AG04450 (cell line): ENCODE results near the gene CELA3A. TPM values are rescaled to one million over a fixed set of nuclear protein-coding genes. Genes with fewer than 3 reads are reported as not detected.

Experiments used
- CTCF ChIA-PET: fragments of 300-600, 350-600 bp; formaldehyde crosslinking; extraction: SDS; loops from one replicate; lab custom pipeline; 2022; ENCODE audit warnings: antibody characterized with exemption, inconsistent platforms; lab: Charles Lee
- POLR2A ChIA-PET: fragments of 350-600 bp; formaldehyde crosslinking; extraction: SDS; loops from one replicate; lab custom pipeline; 2021; ENCODE audit warnings: antibody characterized with exemption, inconsistent platforms; lab: Yijun Ruan, JAX
- DNase-seq: peaks from one replicate; pipeline ENCODE4 v3.0.0-alpha.2; 2011; ENCODE audit warnings: low read depth, low spot score
- H3K27ac ChIP-seq: one replicate; pipeline ENCODE4 v1.5.1; 2012; ENCODE audit warnings: low read depth, low read length, control low read depth
- H3K27me3 ChIP-seq: one replicate; pipeline ENCODE4 v1.6.0; 2012; ENCODE audit warnings: low read length; ENCODE audit not compliant: control insufficient read depth, insufficient read depth
- H3K4me3 ChIP-seq: 2 replicates; pipeline ENCODE4 v1.5.1; 2011; ENCODE audit warnings: mild to moderate bottlenecking, low read depth, low read length, control low read depth
- H3K9me3 ChIP-seq: 2 replicates; pipeline ENCODE4 v1.5.1; 2012; ENCODE audit warnings: low read length; ENCODE audit not compliant: control insufficient read depth, insufficient read depth
- CTCF ChIP-seq: IDR thresholded peaks from 2 replicates; pipeline ENCODE4 v1.5.1; 2011; ENCODE audit warnings: low read depth, low read length, control low read depth, inconsistent platforms
- polyA minus RNA-seq: library from RNA; depleted of rRNA, polyadenylated mRNA; stranded (reverse); fragments of >200 nt; gene quantifications from 2 replicates; pipeline ENCODE4 v1.2.3, GENCODE V29; 2011; rRNA and poly(A)+ RNA removed
- polyA plus RNA-seq: library from polyadenylated mRNA; depleted of rRNA; stranded (reverse); fragments of >200 nt; gene quantifications from 2 replicates; pipeline ENCODE4 v1.2.3, GENCODE V29; 2011; rRNA removed

The CELA3A gene
- not detected in 2 replicates for polyA plus RNA-seq
- not detected in 2 replicates for polyA minus RNA-seq

- POLR2A ChIA-PET: no interaction called here
- no peak within 1 kb of the TSS for H3K4me3 ChIP-seq
- no peaks in the 10 kb centered on the region for H3K9me3 ChIP-seq
- CTCF ChIA-PET: no interaction called here
- no peak for DNase-seq
- H3K27ac ChIP-seq: no peak within 1 kb of the TSS
- no peak for TF ChIP-seq CTCF
- H3K27me3 ChIP-seq: no peaks in the 10 kb centered on the region
Observed at GRCh38 chr1:22001409-22001808, at the start of gene CELA3A. Gene CELA3A, plus strand, starts transcription at chr1:22001657. Its CDS starts 18 bp downstream, at chr1:22001675.

GRCh38 chr1:21952786-21953520 lies 48.5 kb upstream of the CELA3A start:
- no peak for DNase-seq
- TF ChIP-seq CTCF: no peak
- H3K9me3 ChIP-seq: no peaks in the 10 kb centered on the region
- H3K4me3 ChIP-seq: no peak overlapping the region
- POLR2A ChIA-PET: no interaction called here
- H3K27me3 ChIP-seq: peaks cover 5% of the 10 kb centered on the region
- CTCF ChIA-PET: no interaction called here
- H3K27ac ChIP-seq: no peak overlapping the region

GRCh38 chr1:21955058-21955457 lies 46.4 kb upstream of the CELA3A start:
- H3K27ac ChIP-seq: no peak overlapping the region
- H3K4me3 ChIP-seq: no peak overlapping the region
- TF ChIP-seq CTCF: no peak
- ChIA-PET CTCF (interaction anchor here (1.2 to 1.9 kb wide), 3 partner anchors 8 to 15 kb away, joined by 3 to 6 read pairs (median 5); no protein-coding TSS in a partner anchor), POLR2A (no interaction called here)
- H3K9me3 ChIP-seq: no peaks in the 10 kb centered on the region
- H3K27me3 ChIP-seq: peaks cover 5% of the 10 kb centered on the region
- no peak for DNase-seq

GRCh38 chr1:21955501-21956281 lies 45.8 kb upstream of the CELA3A start:
- POLR2A ChIA-PET: no interaction called here
- H3K27me3 ChIP-seq: peaks cover 3% of the 10 kb centered on the region
- CTCF ChIA-PET: interaction anchor here (1.2 to 1.9 kb wide), 3 partner anchors 8 to 16 kb away, joined by 3 to 6 read pairs (median 5); no protein-coding TSS in a partner anchor
- no peaks in the 10 kb centered on the region for H3K9me3 ChIP-seq
- TF ChIP-seq CTCF: no peak
- H3K27ac ChIP-seq: no peak overlapping the region
- no peak overlapping the region for H3K4me3 ChIP-seq
- no peak for DNase-seq
